HL-60 (cell line): ENCODE results near the gene GALNT7.
A peak's percentile ranks its signal among the peaks of the same experiment; 100 is the strongest.

Experiments used
- DNase-seq, 2 experiments: peaks; one replicate each; pipeline ENCODE4 v3.0.0-alpha.2; 2010 to 2020; ENCODE audit warnings: low read depth in 1 of 2, low spot score in 1 of 2
- H3K27ac ChIP-seq: fragments of 250-450 bp; sonication (Bioruptor Pico); replicated peaks from 2 replicates; pipeline ENCODE4 v1.5.1; 2020; ENCODE audit warnings: mild to moderate bottlenecking, moderate library complexity
- H3K27me3 ChIP-seq: fragments of 250-450 bp; sonication (Bioruptor Pico); 2 replicates; pipeline ENCODE4 v1.5.1; 2021; ENCODE audit warnings: mild to moderate bottlenecking, moderate library complexity; ENCODE audit not compliant: insufficient read depth, poor library complexity, severe bottlenecking
- H3K4me3 ChIP-seq: replicated peaks from 2 replicates; pipeline ENCODE4 v1.5.1; 2011; ENCODE audit warnings: mild to moderate bottlenecking, control low read depth, low read length; ENCODE audit not compliant: insufficient read depth
- CTCF ChIP-seq: IDR thresholded peaks from one replicate; pipeline ENCODE4 v1.5.1; 2011; ENCODE audit warnings: low read length, control low read depth, inconsistent platforms; ENCODE audit not compliant: insufficient read depth
- GABPA ChIP-seq: IDR thresholded peaks from 2 replicates; pipeline ENCODE4 v1.6.1; 2012; ENCODE audit warnings: low read depth
- POLR2AphosphoS5 ChIP-seq: IDR thresholded peaks from 2 replicates; pipeline ENCODE4 v1.6.1; 2012; ENCODE audit warnings: low read depth
- REST ChIP-seq: IDR thresholded peaks from 2 replicates; pipeline ENCODE4 v1.6.1; 2012; ENCODE audit warnings: low read depth; ENCODE audit not compliant: insufficient replicate concordance
- SPI1 ChIP-seq: IDR thresholded peaks from 2 replicates; pipeline ENCODE4 v1.6.1; 2012; ENCODE audit warnings: low read depth, mild to moderate bottlenecking, borderline replicate concordance
- microRNA-seq: library from miRNA; unstranded; fragments of <30 nt; microRNA quantifications from one replicate; pipeline ENCODE4, GENCODE V29; 2018

GALNT7 gene

GRCh38 chr4:173370477-173371291 is 202.1 kb downstream of the GALNT7 start, which contains the start of gene SAP30:
Gene SAP30 (plus strand): TSS chr4:173370954. CDS start chr4:173371183, 229 bp downstream.
- no peaks in the 10 kb centered on the region for H3K27me3 ChIP-seq
- TF ChIP-seq CTCF (no peak), REST (peak; percentile 86), POLR2AphosphoS5 (peak; percentile 76), SPI1 (0 out of 2 replicates have a peak, but pooled peaks have one; percentile 18), GABPA (0 out of 2 replicates have a peak, but pooled peaks have one; percentile 8)
- DNase-seq: peak; percentile 89 to 98
- H3K4me3 ChIP-seq: peak within 1 kb of the TSS; percentile 94
- H3K27ac ChIP-seq: peak within 1 kb of the TSS; percentile 81

DNA sequence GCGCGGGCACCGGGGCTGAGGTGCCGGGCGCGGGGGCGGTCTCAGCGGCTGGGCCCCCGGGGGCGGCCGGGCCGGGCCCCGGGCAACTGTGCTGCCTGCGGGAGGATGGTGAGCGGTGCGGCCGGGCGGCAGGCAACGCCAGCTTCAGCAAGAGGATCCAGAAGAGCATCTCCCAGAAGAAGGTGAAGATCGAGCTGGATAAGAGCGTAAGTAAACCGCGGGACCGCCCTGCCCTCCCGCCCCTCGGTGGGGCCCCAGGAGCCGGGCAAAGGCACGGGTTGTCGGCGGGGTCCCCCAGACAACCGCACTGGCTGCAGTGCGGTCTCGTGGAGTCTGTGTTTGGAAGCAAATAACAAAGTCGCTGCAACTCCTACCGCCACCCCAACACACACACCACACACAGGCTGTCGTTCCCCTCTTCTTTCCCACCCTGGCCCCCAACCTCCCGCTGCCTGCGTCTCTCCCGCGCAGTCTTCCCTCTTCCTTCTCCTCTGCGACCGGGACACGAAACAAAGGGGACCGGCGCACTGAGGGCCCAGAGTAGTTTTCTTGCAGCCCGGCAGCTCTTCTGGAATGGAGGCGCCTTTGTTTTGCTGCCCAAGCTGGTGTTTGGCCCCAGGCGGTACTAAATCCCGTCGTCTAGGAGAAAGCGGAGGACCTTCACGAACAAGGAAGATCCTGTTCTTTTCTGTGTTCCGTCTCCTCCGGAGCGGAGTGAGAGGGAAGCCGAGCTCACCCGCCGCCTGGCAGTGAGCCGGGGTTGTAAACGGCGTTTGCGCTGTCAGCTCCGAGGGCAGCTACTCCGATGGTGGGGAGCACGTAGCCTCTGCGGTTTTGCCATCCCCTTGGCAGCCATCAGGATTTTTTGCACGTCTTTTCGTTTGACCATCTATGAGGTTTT is 202.9 kb downstream of the GALNT7 start:
- no peak for TF ChIP-seq GABPA
- TF ChIP-seq POLR2AphosphoS5: no peak
- no peak for TF ChIP-seq CTCF
- no peak for TF ChIP-seq REST
- no peak; the same call in 1 of the 2 replicates for TF ChIP-seq SPI1
- DNase-seq: peak in 1 of 2 experiments; percentile 73
- Histone ChIP-seq H3K27ac (peak overlapping the region; percentile 77), H3K4me3 (peak overlapping the region; percentile 94), H3K27me3 (no peaks in the 10 kb centered on the region)

Small RNAs within 50 kb of the gene (microRNA-seq; reads per million reads assigned to microRNA genes)
- 6.3 reads per million, percentile 21 among the genes with 10 or more reads in this experiment for gene MIR548T
